ENCODE measurements around the gene SPOCK3.

DNA sequence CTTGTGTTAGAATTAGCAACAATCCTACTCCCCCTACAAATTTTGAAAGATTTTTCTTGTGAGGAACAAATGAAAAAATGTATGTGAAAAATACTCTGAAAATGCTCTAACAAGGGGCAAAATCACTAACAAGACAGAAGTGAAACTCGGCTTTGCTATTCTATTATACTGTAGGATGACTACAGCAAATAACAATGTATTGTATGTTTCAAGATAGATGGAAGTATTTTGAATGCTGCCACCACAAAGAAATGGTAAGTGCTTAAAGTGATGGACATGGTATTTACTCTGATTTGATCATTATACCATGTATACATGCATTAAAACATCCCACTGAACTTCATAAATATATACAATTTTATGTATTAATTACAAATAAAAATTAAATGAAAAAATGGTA, 192.8 kb downstream of the SPOCK3 start:
- TF ChIP-seq, protein P1, sequence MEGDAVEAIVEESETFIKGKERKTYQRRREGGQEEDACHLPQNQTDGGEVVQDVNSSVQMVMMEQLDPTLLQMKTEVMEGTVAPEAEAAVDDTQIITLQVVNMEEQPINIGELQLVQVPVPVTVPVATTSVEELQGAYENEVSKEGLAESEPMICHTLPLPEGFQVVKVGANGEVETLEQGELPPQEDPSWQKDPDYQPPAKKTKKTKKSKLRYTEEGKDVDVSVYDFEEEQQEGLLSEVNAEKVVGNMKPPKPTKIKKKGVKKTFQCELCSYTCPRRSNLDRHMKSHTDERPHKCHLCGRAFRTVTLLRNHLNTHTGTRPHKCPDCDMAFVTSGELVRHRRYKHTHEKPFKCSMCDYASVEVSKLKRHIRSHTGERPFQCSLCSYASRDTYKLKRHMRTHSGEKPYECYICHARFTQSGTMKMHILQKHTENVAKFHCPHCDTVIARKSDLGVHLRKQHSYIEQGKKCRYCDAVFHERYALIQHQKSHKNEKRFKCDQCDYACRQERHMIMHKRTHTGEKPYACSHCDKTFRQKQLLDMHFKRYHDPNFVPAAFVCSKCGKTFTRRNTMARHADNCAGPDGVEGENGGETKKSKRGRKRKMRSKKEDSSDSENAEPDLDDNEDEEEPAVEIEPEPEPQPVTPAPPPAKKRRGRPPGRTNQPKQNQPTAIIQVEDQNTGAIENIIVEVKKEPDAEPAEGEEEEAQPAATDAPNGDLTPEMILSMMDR (IDR thresholded peaks at IDR 0.05): no peak
- TF ChIP-seq POLR2A (IDR thresholded peaks at IDR 0.05): no peak

All from ovary (tissue), 3 donors.